GM10266 (cell line): ENCODE measurements around the gene ARMC9.

ENCODE experiments used
- DNase-seq: peaks from one replicate; pipeline ENCODE4 v3.0.0; 2012; ENCODE audit errors: extremely low spot score
- TF ChIP-seq, protein P1 (sequence below): IDR thresholded peaks from 2 replicates; pipeline ENCODE4 v1.5.1; 2012; ENCODE audit warnings: mild to moderate bottlenecking, low read depth; ENCODE audit not compliant: control insufficient read depth, insufficient read depth; ENCODE audit errors: missing control alignments

The ARMC9 gene

DNA sequence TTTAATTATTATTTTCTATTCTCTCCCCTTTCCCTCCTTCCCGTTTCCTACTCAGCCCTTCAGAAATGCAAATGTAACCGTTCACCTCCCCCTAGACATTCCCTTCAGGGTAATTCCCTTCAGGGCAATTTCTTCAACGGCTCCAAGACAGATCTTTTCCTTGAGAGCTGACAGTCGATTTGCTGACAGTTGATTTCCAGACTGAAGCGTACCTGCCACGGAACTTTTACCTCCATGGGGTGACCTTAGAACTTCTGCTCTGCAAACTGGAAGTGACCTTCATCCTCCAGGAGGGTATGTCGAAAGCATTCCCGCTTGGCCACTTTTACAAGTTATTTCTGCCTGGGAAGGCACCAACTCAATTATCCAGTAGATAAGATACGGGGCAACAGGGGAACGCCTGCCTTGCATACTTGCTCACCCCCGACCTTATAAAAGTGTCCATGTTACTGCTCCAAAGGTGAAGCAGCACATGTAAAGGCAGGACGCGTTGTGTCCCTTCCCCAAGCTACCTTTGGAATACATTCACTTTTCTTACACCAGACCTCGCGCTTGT is 215.6 kb downstream of the ARMC9 start:
- no peak for DNase-seq
- TF ChIP-seq, protein P1, sequence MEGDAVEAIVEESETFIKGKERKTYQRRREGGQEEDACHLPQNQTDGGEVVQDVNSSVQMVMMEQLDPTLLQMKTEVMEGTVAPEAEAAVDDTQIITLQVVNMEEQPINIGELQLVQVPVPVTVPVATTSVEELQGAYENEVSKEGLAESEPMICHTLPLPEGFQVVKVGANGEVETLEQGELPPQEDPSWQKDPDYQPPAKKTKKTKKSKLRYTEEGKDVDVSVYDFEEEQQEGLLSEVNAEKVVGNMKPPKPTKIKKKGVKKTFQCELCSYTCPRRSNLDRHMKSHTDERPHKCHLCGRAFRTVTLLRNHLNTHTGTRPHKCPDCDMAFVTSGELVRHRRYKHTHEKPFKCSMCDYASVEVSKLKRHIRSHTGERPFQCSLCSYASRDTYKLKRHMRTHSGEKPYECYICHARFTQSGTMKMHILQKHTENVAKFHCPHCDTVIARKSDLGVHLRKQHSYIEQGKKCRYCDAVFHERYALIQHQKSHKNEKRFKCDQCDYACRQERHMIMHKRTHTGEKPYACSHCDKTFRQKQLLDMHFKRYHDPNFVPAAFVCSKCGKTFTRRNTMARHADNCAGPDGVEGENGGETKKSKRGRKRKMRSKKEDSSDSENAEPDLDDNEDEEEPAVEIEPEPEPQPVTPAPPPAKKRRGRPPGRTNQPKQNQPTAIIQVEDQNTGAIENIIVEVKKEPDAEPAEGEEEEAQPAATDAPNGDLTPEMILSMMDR = no peak

- DNase-seq = no peak
These were observed 216.6 kb downstream of the ARMC9 start for GRCh38 chr2:231415029-231415428.

GRCh38 chr2:231418820-231419640 is 220.6 kb downstream of the ARMC9 start:
- DNase-seq = no peak
- TF ChIP-seq, protein P1 = no peak

More at GRCh38 chr2:231415029-231415428, 216.6 kb downstream of the ARMC9 start:
- TF ChIP-seq, protein P1 = no peak

GRCh38 chr2:231421051-231421580 is 222.7 kb downstream of the ARMC9 start:
- TF ChIP-seq, protein P1 = no peak
- DNase-seq = no peak

GRCh38 chr2:231422056-231422455 is 223.6 kb downstream of the ARMC9 start:
- no peak for DNase-seq
- TF ChIP-seq, protein P1 = no peak

DNA sequence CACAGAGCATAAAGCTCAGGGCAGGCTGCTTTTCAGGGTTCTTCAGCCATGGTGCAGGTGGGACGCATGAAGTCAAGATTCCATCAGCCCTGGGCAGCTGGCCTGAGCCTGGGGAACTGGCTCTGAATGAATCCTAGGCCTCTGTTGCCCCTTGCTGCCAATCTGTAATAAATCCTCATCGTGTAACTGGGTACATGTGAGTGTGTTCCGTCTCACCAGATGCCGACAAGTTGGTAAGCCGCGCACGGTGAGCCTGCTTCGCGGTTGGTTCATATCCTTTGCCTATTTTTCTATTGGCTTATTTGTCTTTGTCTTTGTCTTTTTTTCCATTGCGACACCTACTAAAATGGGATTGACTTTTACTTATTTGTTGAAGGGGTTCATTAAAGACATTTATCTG is 224.7 kb downstream of the ARMC9 start:
- no peak for DNase-seq
- TF ChIP-seq, protein P1 = no peak
